Measurements from ENCODE around the gene JAZF1. TPM values are rescaled to one million over a fixed set of nuclear protein-coding genes. Genes with fewer than 3 reads are reported as not detected.

The JAZF1 gene
- total and polyA plus RNA-seq, 2 of the 4 experiments (the other 2 are of a cell fraction): 8.4 to 10.5 TPM

- Histone ChIP-seq H2AK5ac (ENCODE audit: low read depth, low read length) (no peak overlapping the region), H3K27ac (ENCODE audit: insufficient read depth, low read length) (no peak overlapping the region), H4K20me1 (ENCODE audit: insufficient read depth, low read length) (no peaks in the 10 kb centered on the region), H3K36me3 (ENCODE audit: control insufficient read depth, insufficient read depth, low read length) (no peaks in the 10 kb centered on the region), H2AK9ac (replicated peaks; ENCODE audit: low read depth, low read length, poor library complexity) (no peak overlapping the region), H3K9ac (ENCODE audit: low read depth, low read length) (no peak overlapping the region), H3K23ac (ENCODE audit: low read depth, low read length) (no peak overlapping the region), H2BK5ac (ENCODE audit: low read depth, low read length, poor library complexity, severe bottlenecking) (no peak overlapping the region), H3K56ac (ENCODE audit: extremely low read depth, insufficient read depth, low read length) (no peak overlapping the region), H3K4me2 (ENCODE audit: low read depth, low read length) (no peak overlapping the region), H4K91ac (ENCODE audit: insufficient read depth, low read depth, low read length) (no peak overlapping the region), H3K4me3 (ENCODE audit: insufficient read depth, low read depth, low read length) (no peak overlapping the region), H2BK20ac (ENCODE audit: low read depth, low read length) (no peak overlapping the region), H4K8ac (ENCODE audit: low read depth in 2 of 2, low read length in 2 of 2) (no peak overlapping the region), H3K14ac (replicated peaks; ENCODE audit: low read depth, low read length) (no peak overlapping the region), H3K9me1 (ENCODE audit: insufficient read depth, low read length) (peaks cover 8% of the 10 kb centered on the region; the same call in 1 of the 2 replicates), H3K27me3 (ENCODE audit: control insufficient read depth, insufficient read depth, low read length) (no peaks in the 10 kb centered on the region), H3K18ac (ENCODE audit: low read depth, low read length) (no peak overlapping the region), H3K4me1 (ENCODE audit: control insufficient read depth, insufficient read depth, low read length) (peaks cover 15% of the 10 kb centered on the region), H2BK15ac (ENCODE audit: low read depth, low read length) (no peak overlapping the region), H2BK120ac (ENCODE audit: low read depth, low read length) (no peak overlapping the region), H4K5ac (ENCODE audit: low read depth, low read length) (no peak overlapping the region), H3K79me1 (ENCODE audit: low read depth in 1 of 2, low read length in 2 of 2) (no peaks in the 10 kb centered on the region), H3K9me3 (ENCODE audit: control insufficient read depth, insufficient read depth, low read length) (no peaks in the 10 kb centered on the region), H3K4ac (ENCODE audit: low read depth, low read length) (no peak overlapping the region), H2AFZ (replicated peaks; ENCODE audit: low read length, poor library complexity) (no peak overlapping the region)
- TF ChIP-seq CHD1 (IDR thresholded peaks at IDR 0.05; ENCODE audit: low read depth, low read length) (no peak), POLR2A (IDR thresholded peaks at IDR 0.05; ENCODE audit: low read depth, low read length) (no peak), CTCF (conservative IDR thresholded peaks at IDR 0.05; ENCODE audit: low read depth, low read length) (no peak), MAFK (IDR thresholded peaks at IDR 0.05; ENCODE audit: low read depth, low read length) (no peak), USF2 (IDR thresholded peaks at IDR 0.05; ENCODE audit: low read depth, low read length) (no peak), FOS (IDR thresholded peaks at IDR 0.05; ENCODE audit: low read depth, low read length) (no peak), ELK1 (IDR thresholded peaks at IDR 0.05; ENCODE audit: borderline replicate concordance, low read depth, low read length) (no peak), CEBPB (IDR thresholded peaks at IDR 0.05; ENCODE audit: low read depth, low read length) (no peak), RCOR1 (IDR thresholded peaks at IDR 0.05; ENCODE audit: insufficient replicate concordance, low read length) (no peak), NFE2L2 (IDR thresholded peaks at IDR 0.05; ENCODE audit: low read depth, low read length) (no peak), MAZ (IDR thresholded peaks at IDR 0.05; ENCODE audit: borderline replicate concordance, low read depth, low read length) (no peak), BHLHE40 (IDR thresholded peaks at IDR 0.05; ENCODE audit: low read depth, low read length) (no peak), RAD21 (IDR thresholded peaks at IDR 0.05; ENCODE audit: low read length) (no peak), SMC3 (IDR thresholded peaks at IDR 0.05; ENCODE audit: low read depth, low read length) (no peak), MXI1 (IDR thresholded peaks at IDR 0.05; ENCODE audit: borderline replicate concordance, low read depth, low read length) (no peak), RFX5 (IDR thresholded peaks at IDR 0.05; ENCODE audit: low read depth, low read length) (no peak)
- no peak for ATAC-seq (ENCODE audit: low read depth)
- in situ Hi-C loops (cut with MboI; ENCODE audit: low sequenced_read_pairs) (no loop called here), dilution Hi-C loops (cut with HindIII; ENCODE audit: low sequenced_read_pairs, unreplicated experiment) (no loop called here), intact Hi-C loops (cut with micrococcal nuclease) (no loop called here)
- 60% methylated on average over 1 of the region's 7 CpGs; no CpG with 5 or more reads in 1 of the 2 experiments for WGBS, 2 experiments (ENCODE audit: extremely low coverage in 2 of 2, insufficient read length in 1 of 2)
- ChIA-PET POLR2A (ENCODE audit: unreplicated experiment) (no interaction called here), CTCF (no interaction called here)
- no peak for DNase-seq
- BruUV-seq (replicated peaks): no TSS peak
Observed at GRCh38 chr7:28187012-28187411, 6.4 kb upstream of the JAZF1 start.

Measured in IMR-90 (cell line).